Measurements from ENCODE around the gene RBMS3. TPM values are rescaled to one million over a fixed set of nuclear protein-coding genes. Genes with fewer than 3 reads are reported as not detected.

RBMS3 gene
- total RNA-seq, 4 donors from 2014 or later, result 7.3 to 21.8 (median 12.8) TPM

DNA sequence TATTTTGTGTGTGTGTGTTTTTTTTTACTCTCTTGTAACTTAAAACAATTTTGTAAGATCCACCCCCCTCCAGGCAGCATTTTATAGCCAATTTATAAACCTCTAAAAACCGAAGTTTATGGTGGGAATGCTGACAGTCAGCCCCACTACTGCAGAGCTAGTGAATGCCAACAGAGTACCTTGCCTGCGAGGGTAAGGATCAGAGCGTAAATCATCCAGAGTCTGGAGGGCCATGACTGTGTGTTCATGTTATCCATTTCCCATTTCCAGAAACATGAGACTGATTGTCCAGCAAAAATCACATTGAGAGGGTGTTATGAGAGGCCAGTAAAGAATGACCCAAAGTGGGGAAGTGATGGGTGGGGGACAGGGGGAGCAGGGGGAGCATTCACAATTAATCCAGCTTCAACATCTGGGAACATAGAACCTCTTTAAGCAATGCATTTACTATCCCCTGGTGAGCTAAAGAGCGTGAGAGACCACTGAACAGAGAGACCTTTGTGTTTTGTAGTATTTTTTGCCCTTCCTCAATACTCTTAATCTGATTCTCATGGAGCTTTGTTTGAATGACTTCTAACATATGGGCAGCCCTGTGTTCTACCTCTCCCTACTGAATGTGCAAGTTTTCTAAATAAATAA, 464.5 kb downstream of the RBMS3 start:
- H3K4me3 ChIP-seq (ENCODE audit: low read depth, poor library complexity, severe bottlenecking), result no peak overlapping the region
- no peak for TF ChIP-seq POLR2A (IDR thresholded peaks at IDR 0.05)
- no peak for TF ChIP-seq CTCF (IDR thresholded peaks at IDR 0.05)
- DNase-seq (ENCODE audit: low spot score in 2 of 2), result no peak
- WGBS, 2 donors, result 73 to 82% methylated on average over 4 of the region's 4 CpGs
- intact Hi-C loops (cut with DNase I; ENCODE audit: low total_unique reads), result no loop called here

DNA sequence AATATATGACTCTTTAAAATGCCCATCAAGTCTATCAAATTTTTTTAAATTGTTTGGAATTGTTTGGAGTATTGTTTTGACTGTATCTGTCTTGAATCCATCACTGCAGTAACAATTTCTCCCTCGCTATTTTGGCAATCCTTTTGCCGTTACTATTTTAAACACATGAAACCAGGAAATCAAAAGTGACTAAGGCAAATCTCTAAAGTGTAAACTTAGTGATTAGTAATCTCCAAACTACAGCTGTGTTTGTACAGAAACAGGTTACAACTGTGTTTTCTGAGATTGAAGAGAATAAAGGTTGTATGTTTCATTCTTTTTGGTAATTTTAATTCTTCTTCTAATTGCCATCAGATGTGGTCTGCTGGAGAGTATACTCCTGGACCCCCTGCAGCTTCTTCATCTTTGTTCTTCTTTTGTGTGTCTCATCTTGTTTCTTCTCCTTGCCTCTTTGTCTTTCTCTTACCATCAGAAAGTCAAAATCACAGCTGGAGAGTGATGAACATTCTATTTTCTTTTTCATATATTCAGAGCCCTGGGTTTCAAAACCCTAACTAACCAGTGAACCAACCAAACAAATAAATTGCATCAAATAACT, 465.4 kb downstream of the RBMS3 start:
- TF ChIP-seq POLR2A (IDR thresholded peaks at IDR 0.05), result no peak
- DNase-seq (ENCODE audit: low spot score in 2 of 2), result no peak
- intact Hi-C loops (cut with DNase I; ENCODE audit: low total_unique reads), result no loop called here
- 66 to 69% methylated on average over 2 of the region's 2 CpGs for WGBS, 2 donors
- no peak overlapping the region for H3K4me3 ChIP-seq (ENCODE audit: low read depth, poor library complexity, severe bottlenecking)

DNA sequence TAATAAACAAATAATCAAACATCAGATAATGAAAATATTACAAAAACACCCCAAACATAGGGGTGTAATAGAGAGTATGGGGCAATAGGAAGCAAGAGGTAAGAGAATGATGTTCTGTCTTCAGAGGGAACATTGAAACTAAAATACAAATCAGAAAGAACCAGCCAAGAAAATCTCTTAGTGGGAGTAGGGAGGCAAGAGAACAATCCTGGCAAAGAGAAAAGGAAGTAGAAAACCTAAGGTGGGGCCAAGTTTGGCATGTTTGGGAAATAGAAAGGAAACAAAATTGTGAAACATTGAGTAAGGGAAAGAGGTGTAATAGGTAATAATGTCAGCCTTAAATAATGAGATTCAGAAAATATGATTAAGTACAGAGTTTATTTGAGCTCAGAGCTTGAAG, 467.1 kb downstream of the RBMS3 start:
- TF ChIP-seq POLR2A (IDR thresholded peaks at IDR 0.05), result no peak
- no peak for TF ChIP-seq CTCF (IDR thresholded peaks at IDR 0.05)
- DNase-seq (ENCODE audit: low spot score in 2 of 2), result no peak
- no peak overlapping the region for H3K4me3 ChIP-seq (ENCODE audit: low read depth, poor library complexity, severe bottlenecking)
- intact Hi-C loops (cut with DNase I; ENCODE audit: low total_unique reads), result no loop called here

- WGBS, 2 donors, result 85% methylated on average over 9 of the region's 9 CpGs
- no peak overlapping the region for H3K4me3 ChIP-seq (ENCODE audit: low read depth, poor library complexity, severe bottlenecking)
- intact Hi-C loops (cut with DNase I; ENCODE audit: low total_unique reads), result no loop called here
- TF ChIP-seq POLR2A (IDR thresholded peaks at IDR 0.05) (no peak), CTCF (IDR thresholded peaks at IDR 0.05) (no peak)
- DNase-seq (ENCODE audit: low spot score in 2 of 2), result no peak
These were observed 470.9 kb downstream of the RBMS3 start for GRCh38 chr3:29751647-29752314.

DNA sequence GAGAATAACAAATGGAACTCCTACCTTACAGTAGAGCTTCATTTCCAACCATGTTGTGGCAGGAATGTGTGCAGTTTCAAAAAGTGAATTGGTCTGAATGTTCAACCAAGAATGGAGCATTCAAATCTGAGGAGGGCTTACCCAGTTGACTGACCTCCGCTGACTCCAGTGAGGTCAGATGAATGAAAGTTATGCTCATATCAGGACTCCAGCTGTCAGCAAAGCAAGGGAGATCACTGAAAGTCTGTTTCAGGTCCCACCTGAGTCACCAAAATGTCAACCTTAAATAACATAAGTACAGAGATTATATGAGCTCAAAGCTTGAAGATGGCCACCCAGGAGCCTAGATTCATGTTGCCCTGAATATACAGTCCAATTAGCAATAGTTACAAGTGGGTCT, 473.5 kb downstream of the RBMS3 start:
- DNase-seq (ENCODE audit: low spot score in 2 of 2), result no peak
- no peak for TF ChIP-seq CTCF (IDR thresholded peaks at IDR 0.05)
- TF ChIP-seq POLR2A (IDR thresholded peaks at IDR 0.05), result no peak
- no peak overlapping the region for H3K4me3 ChIP-seq (ENCODE audit: low read depth, poor library complexity, severe bottlenecking)
- intact Hi-C loops (cut with DNase I; ENCODE audit: low total_unique reads), result no loop called here
- 88 to 96% methylated on average over 1 of the region's 1 CpG for WGBS, 2 donors

DNA sequence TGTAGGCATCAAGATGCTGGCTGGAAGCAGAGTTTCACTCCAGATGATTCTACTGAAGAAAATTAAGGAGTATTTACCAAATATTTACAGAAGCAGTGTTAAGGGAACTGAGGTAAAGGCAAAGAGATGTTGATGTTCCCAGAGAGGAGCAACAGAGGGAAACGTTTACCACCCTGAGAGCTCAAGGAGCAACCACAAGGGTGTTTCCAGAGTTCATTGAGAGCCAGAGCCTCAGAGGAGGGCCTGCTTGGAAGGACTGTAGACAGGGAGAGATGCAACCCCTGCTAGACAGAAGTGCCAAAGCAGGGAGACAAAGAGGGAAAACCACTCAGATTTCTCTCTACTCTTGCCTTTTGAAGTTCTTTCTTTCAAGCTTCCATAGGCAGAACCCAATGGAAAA, 474.5 kb downstream of the RBMS3 start:
- TF ChIP-seq POLR2A (IDR thresholded peaks at IDR 0.05), result no peak
- no peak for TF ChIP-seq CTCF (IDR thresholded peaks at IDR 0.05)
- 50 to 59% methylated on average over 1 of the region's 1 CpG for WGBS, 2 donors
- no peak for DNase-seq (ENCODE audit: low spot score in 2 of 2)
- H3K4me3 ChIP-seq (ENCODE audit: low read depth, poor library complexity, severe bottlenecking), result no peak overlapping the region
- intact Hi-C loops (cut with DNase I; ENCODE audit: low total_unique reads), result no loop called here
